Endometrial microvascular endothelial cells (primary cell): ENCODE data around the gene CENPO. TPM values are rescaled to one million over a fixed set of nuclear protein-coding genes. Genes with fewer than 3 reads are reported as not detected.

Source experiments
- total RNA-seq: library from RNA; depleted of rRNA; stranded (reverse); fragments of >200 nt; gene quantifications from one replicate; pipeline ENCODE4 v1.2.3, GENCODE V29; 2015; ENCODE audit errors: inconsistent ontology term

The CENPO gene
- total RNA-seq, 1 donor from 2014 or later: 39.4 TPM

Other genes starting within 250 kb of the CENPO start
- 32.2 TPM for gene PTRHD1, start within 50 bp of the CENPO start, total RNA-seq
- gene ADCY3, start 126.8 kb downstream of the CENPO start, total RNA-seq: 38.0 TPM
- 4.2 TPM for gene DNAJC27, start 178.5 kb downstream of the CENPO start, total RNA-seq
- 0.65 TPM for gene EFR3B, start 248.7 kb downstream of the CENPO start, total RNA-seq